PC-3 (cell line): ENCODE measurements around the gene POLR2H. TPM values are rescaled to one million over a fixed set of nuclear protein-coding genes. Genes with fewer than 3 reads are reported as not detected.

Source experiments
- ATAC-seq: fragments of 200-7000 bp; cut with Tn5 transposase; 2 replicates; pipeline ENCODE4 v1.9.1; 2020; ENCODE audit warnings: mild to moderate bottlenecking, moderate library complexity
- BruUV-seq: library from RNA; stranded (reverse); fragments of 400-500 nt; replicated peaks from 2 replicates; lab custom pipeline; 2021; lab: Mats Ljungman, UMichigan
- CTCF ChIA-PET: fragments of 300-600 bp; sonication (Branson Sonifier 250); formaldehyde crosslinking; loops from one replicate; lab custom pipeline; 2022; ENCODE audit warnings: antibody characterized with exemption; lab: Charles Lee
- POLR2A ChIA-PET: fragments of 300-600 bp; sonication (Branson Sonifier 250); formaldehyde crosslinking; loops from one replicate; lab custom pipeline; 2022; ENCODE audit warnings: antibody characterized with exemption; ENCODE audit not compliant: unreplicated experiment; lab: Charles Lee
- DNase-seq: peaks from one replicate; pipeline ENCODE4 v3.0.0-alpha.2; 2015
- H2AFZ ChIP-seq: fragments of 300-600 bp; sonication (generic); 2 replicates; pipeline ENCODE4 v1.6.0; 2016; ENCODE audit warnings: antibody characterized with exemption, low read length
- H3F3A ChIP-seq: fragments of 300-600 bp; sonication (generic); one replicate; pipeline ENCODE4 v1.6.0; 2017; ENCODE audit warnings: antibody characterized with exemption, low read length, control low read depth, mild to moderate bottlenecking; ENCODE audit not compliant: unreplicated experiment
- H3K27ac ChIP-seq: fragments of 300-600 bp; sonication (generic); 2 replicates; pipeline ENCODE4 v1.5.1; 2016; ENCODE audit warnings: mild to moderate bottlenecking, low read length
- H3K27me3 ChIP-seq: fragments of 300-600 bp; sonication (generic); 2 replicates; pipeline ENCODE4 v1.6.1; 2016; ENCODE audit warnings: low read length, mixed read lengths
- H3K36me3 ChIP-seq: fragments of 300-600 bp; sonication (generic); 2 replicates; pipeline ENCODE4 v1.6.1; 2016; ENCODE audit warnings: low read depth, mixed run types, low read length, mixed read lengths
- H3K4me1 ChIP-seq: fragments of 300-600 bp; sonication (generic); 2 replicates; pipeline ENCODE4 v1.5.1; 2016; ENCODE audit warnings: low read length; ENCODE audit not compliant: insufficient read depth
- H3K4me2 ChIP-seq: fragments of 300-600 bp; sonication (generic); 2 replicates; pipeline ENCODE4 v1.6.0; 2016; ENCODE audit warnings: low read length
- H3K4me3 ChIP-seq: fragments of 300-600 bp; sonication (generic); 2 replicates; pipeline ENCODE4 v1.5.1; 2016; ENCODE audit warnings: mild to moderate bottlenecking, low read length, mixed read lengths
- H3K79me2 ChIP-seq: fragments of 300-600 bp; sonication (generic); 2 replicates; pipeline ENCODE4 v1.6.1; 2017; ENCODE audit warnings: low read length, mixed read lengths
- H3K9ac ChIP-seq: fragments of 300-600 bp; sonication (generic); 2 replicates; pipeline ENCODE4 v1.6.0; 2016; ENCODE audit warnings: mild to moderate bottlenecking, low read length
- H3K9me2 ChIP-seq: fragments of 300-600 bp; sonication (generic); replicated peaks from 2 replicates; pipeline ENCODE4 v1.6.1; 2016; ENCODE audit warnings: mixed run types, low read length, mixed read lengths
- H3K9me3 ChIP-seq: fragments of 300-600 bp; sonication (generic); 2 replicates; pipeline ENCODE4 v1.6.1; 2016; ENCODE audit warnings: low read length, mixed read lengths
- H4K20me1 ChIP-seq: fragments of 300-600 bp; sonication (generic); 2 replicates; pipeline ENCODE4 v1.6.1; 2016; ENCODE audit warnings: low read length, mixed read lengths
- EZH2 ChIP-seq: fragments of 300-600 bp; sonication (generic); IDR thresholded peaks from one replicate; pipeline ENCODE4 v1.6.1; 2017; ENCODE audit warnings: antibody characterized with exemption, mild to moderate bottlenecking, low read length; ENCODE audit not compliant: unreplicated experiment
- EZH2phosphoT487 ChIP-seq: fragments of 300-600 bp; sonication (generic); IDR thresholded peaks from 2 replicates; pipeline ENCODE4 v1.6.1; 2018; ENCODE audit warnings: mild to moderate bottlenecking, antibody characterized with exemption, low read length, borderline replicate concordance
- intact Hi-C: fragments of 100-400 bp; cut with micrococcal nuclease; formaldehyde crosslinking; loops from 2 replicates; pipeline ENCODE4 v1.9.0; 2023
- total RNA-seq: library from RNA; depleted of rRNA; stranded (reverse); fragments of >200 nt; gene quantifications from 2 replicates; pipeline ENCODE4 v1.2.3, GENCODE V29; 2014
- TF ChIP-seq, protein P1 (sequence below): fragments of 300-600 bp; sonication (generic); conservative IDR thresholded peaks from 2 replicates; pipeline ENCODE4 v1.5.1; 2017; ENCODE audit warnings: antibody characterized with exemption, low read depth, mild to moderate bottlenecking, low read length

The POLR2H gene
- total RNA-seq, 1 experiment from 2014 or later = 193 TPM

DNA sequence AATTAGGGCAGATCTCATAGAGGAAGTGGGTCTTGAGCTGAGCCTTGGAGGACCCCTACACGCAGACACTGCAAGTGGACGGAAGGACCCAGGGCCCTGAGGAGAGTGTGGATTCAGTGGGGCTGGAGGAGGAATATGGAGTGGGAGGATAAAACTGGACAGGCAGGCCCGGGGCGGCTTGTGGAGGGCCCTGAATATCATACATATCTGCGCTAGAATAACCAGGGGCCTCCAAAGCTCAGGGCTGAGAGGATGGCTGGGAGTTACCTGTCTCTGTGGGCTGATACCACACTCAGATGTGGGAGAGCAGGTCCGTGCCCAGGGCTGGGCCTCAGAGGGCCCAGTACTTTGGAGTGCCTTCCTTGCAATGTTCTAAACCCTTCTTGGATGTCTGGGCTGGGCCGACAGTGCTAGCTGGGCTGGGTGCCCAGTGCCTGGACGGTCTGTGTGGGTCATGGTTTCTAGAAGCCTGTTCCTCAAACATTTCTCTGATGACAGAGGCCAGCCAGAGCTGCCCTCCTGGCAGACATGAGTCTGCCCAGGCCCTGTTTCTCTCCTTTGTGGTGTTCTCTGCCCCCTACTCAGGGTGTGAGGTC lies 47.9 kb downstream of the POLR2H start:
- ChIA-PET CTCF (interaction anchor here (0.5 to 1.5 kb wide), 2 partner anchors 38 to 140 kb away, joined by 3 to 4 read pairs; no protein-coding TSS in a partner anchor), POLR2A (no interaction called here)
- Histone ChIP-seq H3K79me2 (no peaks in the 10 kb centered on the region), H3K4me2 (no peak overlapping the region), H3K4me1 (no peaks in the 10 kb centered on the region), H3K9me3 (no peaks in the 10 kb centered on the region), H3K36me3 (no peaks in the 10 kb centered on the region), H3K27ac (no peak overlapping the region), H2AFZ (no peak overlapping the region), H3K27me3 (peaks cover 16% of the 10 kb centered on the region), H3K9ac (no peak overlapping the region), H3F3A (no peaks in the 10 kb centered on the region), H3K4me3 (no peak overlapping the region), H4K20me1 (no peaks in the 10 kb centered on the region), H3K9me2 (no peaks in the 10 kb centered on the region)
- TF ChIP-seq EZH2 (no peak), EZH2phosphoT487 (no peak)
- TF ChIP-seq, protein P1, sequence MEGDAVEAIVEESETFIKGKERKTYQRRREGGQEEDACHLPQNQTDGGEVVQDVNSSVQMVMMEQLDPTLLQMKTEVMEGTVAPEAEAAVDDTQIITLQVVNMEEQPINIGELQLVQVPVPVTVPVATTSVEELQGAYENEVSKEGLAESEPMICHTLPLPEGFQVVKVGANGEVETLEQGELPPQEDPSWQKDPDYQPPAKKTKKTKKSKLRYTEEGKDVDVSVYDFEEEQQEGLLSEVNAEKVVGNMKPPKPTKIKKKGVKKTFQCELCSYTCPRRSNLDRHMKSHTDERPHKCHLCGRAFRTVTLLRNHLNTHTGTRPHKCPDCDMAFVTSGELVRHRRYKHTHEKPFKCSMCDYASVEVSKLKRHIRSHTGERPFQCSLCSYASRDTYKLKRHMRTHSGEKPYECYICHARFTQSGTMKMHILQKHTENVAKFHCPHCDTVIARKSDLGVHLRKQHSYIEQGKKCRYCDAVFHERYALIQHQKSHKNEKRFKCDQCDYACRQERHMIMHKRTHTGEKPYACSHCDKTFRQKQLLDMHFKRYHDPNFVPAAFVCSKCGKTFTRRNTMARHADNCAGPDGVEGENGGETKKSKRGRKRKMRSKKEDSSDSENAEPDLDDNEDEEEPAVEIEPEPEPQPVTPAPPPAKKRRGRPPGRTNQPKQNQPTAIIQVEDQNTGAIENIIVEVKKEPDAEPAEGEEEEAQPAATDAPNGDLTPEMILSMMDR = no peak
- DNase-seq (no peak), ATAC-seq (no peak)
- BruUV-seq = no TSS peak
- intact Hi-C loops = no loop called here

DNA sequence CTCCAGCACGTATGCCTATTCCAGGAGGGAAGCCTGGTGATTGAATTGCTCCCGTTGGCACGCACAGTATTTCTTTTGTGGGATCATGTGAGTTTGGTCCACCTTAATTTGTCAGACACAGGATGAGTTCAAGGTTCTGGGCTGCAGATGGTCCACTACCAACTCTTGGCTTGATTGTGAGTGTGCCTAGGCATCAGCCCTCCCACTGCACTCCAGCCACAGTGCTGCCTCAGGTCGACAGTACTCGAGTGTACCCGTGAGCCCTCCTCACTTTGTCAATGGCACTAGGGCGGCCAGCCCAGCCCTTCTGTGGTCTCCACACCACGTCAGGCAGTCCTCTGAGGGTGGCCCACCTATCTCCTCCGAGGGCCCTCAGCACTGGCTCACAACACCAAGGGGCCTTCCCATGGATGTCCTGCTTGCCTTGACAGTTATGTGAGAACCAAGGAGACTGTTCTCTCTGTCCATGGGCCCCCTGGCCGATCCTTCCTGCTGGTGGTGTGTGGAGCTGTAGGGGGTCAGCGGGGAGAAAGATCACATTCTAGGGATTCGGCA lies 48.5 kb downstream of the POLR2H start:
- DNase-seq = no peak
- POLR2A ChIA-PET = no interaction called here

DNA sequence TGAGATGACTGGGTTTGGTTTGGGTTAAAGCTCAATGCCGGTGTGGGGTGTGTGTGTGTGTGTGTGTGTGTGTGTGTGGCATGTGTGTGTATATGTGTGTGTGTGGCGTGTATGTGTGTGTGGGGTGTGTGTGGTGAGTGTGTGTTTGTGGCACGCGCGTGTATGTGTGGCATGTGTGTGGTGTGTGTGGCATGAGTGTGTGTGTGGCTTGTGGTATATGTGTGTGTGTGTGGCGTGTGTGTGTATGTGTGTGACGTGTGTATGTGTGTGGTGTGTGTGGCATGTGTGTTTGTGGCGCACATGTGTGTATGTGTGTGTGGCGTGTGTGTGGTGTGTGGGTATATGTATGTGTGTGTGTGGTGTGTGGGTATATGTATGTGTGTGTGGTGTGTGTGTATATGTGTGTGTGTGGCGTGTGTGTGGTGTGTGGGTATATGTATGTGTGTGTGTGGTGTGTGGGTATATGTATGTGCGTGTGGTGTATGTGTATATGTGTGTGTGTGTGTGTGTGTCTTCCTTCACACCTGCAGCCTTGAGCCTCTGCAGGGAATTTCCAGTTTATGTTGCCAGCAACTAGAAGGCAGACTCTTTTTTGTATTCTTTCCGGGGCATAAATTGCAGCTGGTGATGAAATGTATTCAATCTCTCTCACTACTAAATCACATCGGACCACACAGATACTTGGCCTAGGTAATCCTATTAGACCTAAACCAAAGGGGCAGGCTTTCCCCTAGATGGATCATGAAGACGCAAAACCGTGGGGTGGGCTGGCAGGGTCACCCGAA lies 53.1 kb downstream of the POLR2H start:
- DNase-seq (no peak), ATAC-seq (no peak)
- TF ChIP-seq, protein P1 = no peak
- TF ChIP-seq EZH2phosphoT487 (no peak), EZH2 (no peak)
- H2AFZ ChIP-seq = no peak overlapping the region
- H3K27me3 ChIP-seq = peaks cover 16% of the 10 kb centered on the region
- H3K9me2 ChIP-seq = no peaks in the 10 kb centered on the region
- intact Hi-C loops = loop anchor here (5.0 kb wide), 1 partner anchor 98 kb away; no protein-coding TSS in a partner anchor
- H3K9ac ChIP-seq = no peak overlapping the region
- H3K9me3 ChIP-seq = no peaks in the 10 kb centered on the region
- no peak overlapping the region for H3K27ac ChIP-seq
- no peaks in the 10 kb centered on the region for H3K36me3 ChIP-seq
- no peaks in the 10 kb centered on the region for H3F3A ChIP-seq
- no peaks in the 10 kb centered on the region for H3K79me2 ChIP-seq
- H3K4me2 ChIP-seq = no peak overlapping the region
- BruUV-seq = no TSS peak
- H3K4me1 ChIP-seq = no peaks in the 10 kb centered on the region
- ChIA-PET CTCF (no interaction called here), POLR2A (interaction anchor here (0.7 kb wide), 1 partner anchor 1103 kb away, joined by 6 read pairs; no protein-coding TSS in a partner anchor)
- H4K20me1 ChIP-seq = no peaks in the 10 kb centered on the region
- no peak overlapping the region for H3K4me3 ChIP-seq

More for the DNA sequence above, 48.5 kb downstream of the POLR2H start:
- Histone ChIP-seq H3K4me3 (no peak overlapping the region), H3K36me3 (no peaks in the 10 kb centered on the region), H3K9me2 (no peaks in the 10 kb centered on the region), H3K79me2 (no peaks in the 10 kb centered on the region), H3K4me2 (no peak overlapping the region), H4K20me1 (no peaks in the 10 kb centered on the region), H3K9ac (no peak overlapping the region), H3K4me1 (no peaks in the 10 kb centered on the region), H3K27ac (no peak overlapping the region), H2AFZ (no peak overlapping the region), H3K9me3 (no peaks in the 10 kb centered on the region), H3K27me3 (peaks cover 16% of the 10 kb centered on the region), H3F3A (no peaks in the 10 kb centered on the region)
- CTCF ChIA-PET = interaction anchor here (1.5 kb wide), 1 partner anchor 38 kb away, joined by 4 read pairs; no protein-coding TSS in a partner anchor
- no peak for ATAC-seq
- intact Hi-C loops = no loop called here
- TF ChIP-seq EZH2phosphoT487 (no peak), EZH2 (no peak)
- no TSS peak for BruUV-seq
